ENCODE results near the gene LRFN5.

LRFN5 gene

DNA sequence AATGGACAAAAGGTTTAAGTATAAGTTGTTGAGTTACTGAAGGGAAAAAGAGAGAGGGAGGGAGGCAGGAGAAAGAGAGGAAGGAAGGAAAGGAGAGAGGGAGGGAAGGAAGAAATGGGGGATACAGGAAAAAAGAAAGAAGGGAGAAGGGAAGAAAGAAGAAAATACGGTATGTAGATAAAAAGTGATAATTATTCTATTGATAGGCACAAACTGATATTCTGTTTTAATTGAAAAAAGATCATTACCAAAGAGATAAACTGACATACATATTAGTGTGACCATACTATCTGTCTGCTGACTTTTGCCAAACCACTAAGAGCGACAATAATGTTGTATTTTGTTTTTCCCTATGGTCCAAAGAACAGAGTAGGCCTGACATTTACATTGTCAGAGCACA, 154.5 kb downstream of the LRFN5 start:
- no peak overlapping the region for H3K9ac ChIP-seq
- H3K27ac ChIP-seq: no peak overlapping the region
- H3K4me1 ChIP-seq (ENCODE audit: low read depth, poor library complexity, severe bottlenecking): no peaks in the 10 kb centered on the region
- no peak overlapping the region for H3K4me2 ChIP-seq
- no peaks in the 10 kb centered on the region for H3K79me2 ChIP-seq (ENCODE audit: insufficient read depth, low read depth)
- no peaks in the 10 kb centered on the region for H3K27me3 ChIP-seq (ENCODE audit: insufficient read depth, low read depth)
- no peaks in the 10 kb centered on the region for H3K36me3 ChIP-seq (ENCODE audit: insufficient read depth)
- TF ChIP-seq, protein P1, sequence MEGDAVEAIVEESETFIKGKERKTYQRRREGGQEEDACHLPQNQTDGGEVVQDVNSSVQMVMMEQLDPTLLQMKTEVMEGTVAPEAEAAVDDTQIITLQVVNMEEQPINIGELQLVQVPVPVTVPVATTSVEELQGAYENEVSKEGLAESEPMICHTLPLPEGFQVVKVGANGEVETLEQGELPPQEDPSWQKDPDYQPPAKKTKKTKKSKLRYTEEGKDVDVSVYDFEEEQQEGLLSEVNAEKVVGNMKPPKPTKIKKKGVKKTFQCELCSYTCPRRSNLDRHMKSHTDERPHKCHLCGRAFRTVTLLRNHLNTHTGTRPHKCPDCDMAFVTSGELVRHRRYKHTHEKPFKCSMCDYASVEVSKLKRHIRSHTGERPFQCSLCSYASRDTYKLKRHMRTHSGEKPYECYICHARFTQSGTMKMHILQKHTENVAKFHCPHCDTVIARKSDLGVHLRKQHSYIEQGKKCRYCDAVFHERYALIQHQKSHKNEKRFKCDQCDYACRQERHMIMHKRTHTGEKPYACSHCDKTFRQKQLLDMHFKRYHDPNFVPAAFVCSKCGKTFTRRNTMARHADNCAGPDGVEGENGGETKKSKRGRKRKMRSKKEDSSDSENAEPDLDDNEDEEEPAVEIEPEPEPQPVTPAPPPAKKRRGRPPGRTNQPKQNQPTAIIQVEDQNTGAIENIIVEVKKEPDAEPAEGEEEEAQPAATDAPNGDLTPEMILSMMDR (conservative IDR thresholded peaks at IDR 0.05; ENCODE audit: low read depth, low read length): no peak
- H4K20me1 ChIP-seq (ENCODE audit: insufficient read depth): no peaks in the 10 kb centered on the region
- no peak overlapping the region for H2AFZ ChIP-seq (ENCODE audit: low read depth)
- no peak overlapping the region for H3K4me3 ChIP-seq (IDR thresholded peaks at IDR 0.05; ENCODE audit: insufficient read depth, low read depth, low read length)

DNA sequence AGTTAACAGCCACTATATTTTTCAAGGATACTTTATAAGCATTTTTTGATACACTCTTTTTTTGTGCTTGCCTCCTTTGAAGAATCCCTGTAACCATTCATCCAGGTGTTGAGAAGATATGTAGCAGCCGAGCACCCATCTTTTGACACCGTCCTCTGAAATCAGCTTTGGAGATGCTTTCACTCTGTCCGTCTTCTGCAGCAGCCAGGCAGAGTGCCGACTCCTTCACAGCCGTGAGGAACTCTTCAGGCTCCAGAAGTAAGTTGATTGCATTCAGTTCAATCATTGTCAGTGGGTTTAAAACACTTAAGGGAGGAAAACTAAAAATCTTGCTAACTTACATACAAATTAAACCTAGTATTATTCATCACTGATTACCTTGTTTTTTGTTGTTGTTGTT, 160.1 kb downstream of the LRFN5 start:
- Histone ChIP-seq H3K9ac (no peak overlapping the region), H3K4me3 (IDR thresholded peaks at IDR 0.05; ENCODE audit: insufficient read depth, low read depth, low read length) (no peak overlapping the region), H4K20me1 (ENCODE audit: insufficient read depth) (no peaks in the 10 kb centered on the region), H3K36me3 (ENCODE audit: insufficient read depth) (no peaks in the 10 kb centered on the region), H2AFZ (ENCODE audit: low read depth) (no peak overlapping the region), H3K4me1 (ENCODE audit: low read depth, poor library complexity, severe bottlenecking) (no peaks in the 10 kb centered on the region), H3K27ac (no peak overlapping the region), H3K4me2 (no peak overlapping the region), H3K27me3 (ENCODE audit: insufficient read depth, low read depth) (no peaks in the 10 kb centered on the region), H3K79me2 (ENCODE audit: insufficient read depth, low read depth) (no peaks in the 10 kb centered on the region)
- TF ChIP-seq, protein P1 (conservative IDR thresholded peaks at IDR 0.05; ENCODE audit: low read depth, low read length): no peak

- no peak overlapping the region for H2AFZ ChIP-seq (ENCODE audit: low read depth)
- H3K4me2 ChIP-seq: no peak overlapping the region
- TF ChIP-seq, protein P1 (conservative IDR thresholded peaks at IDR 0.05; ENCODE audit: low read depth, low read length): no peak
- no peaks in the 10 kb centered on the region for H4K20me1 ChIP-seq (ENCODE audit: insufficient read depth)
- no peak overlapping the region for H3K9ac ChIP-seq
- H3K27ac ChIP-seq: no peak overlapping the region
- H3K36me3 ChIP-seq (ENCODE audit: insufficient read depth): no peaks in the 10 kb centered on the region
- H3K27me3 ChIP-seq (ENCODE audit: insufficient read depth, low read depth): no peaks in the 10 kb centered on the region
- H3K4me3 ChIP-seq (IDR thresholded peaks at IDR 0.05; ENCODE audit: insufficient read depth, low read depth, low read length): no peak overlapping the region
- no peaks in the 10 kb centered on the region for H3K4me1 ChIP-seq (ENCODE audit: low read depth, poor library complexity, severe bottlenecking)
- no peaks in the 10 kb centered on the region for H3K79me2 ChIP-seq (ENCODE audit: insufficient read depth, low read depth)
Observed at GRCh38 chr14:41773536-41774279, 167.0 kb downstream of the LRFN5 start.

- Histone ChIP-seq H2AFZ (ENCODE audit: low read depth) (no peak overlapping the region), H3K36me3 (ENCODE audit: insufficient read depth) (no peaks in the 10 kb centered on the region), H4K20me1 (ENCODE audit: insufficient read depth) (no peaks in the 10 kb centered on the region), H3K4me2 (no peak overlapping the region), H3K27ac (no peak overlapping the region), H3K79me2 (ENCODE audit: insufficient read depth, low read depth) (no peaks in the 10 kb centered on the region), H3K4me3 (IDR thresholded peaks at IDR 0.05; ENCODE audit: insufficient read depth, low read depth, low read length) (no peak overlapping the region), H3K27me3 (ENCODE audit: insufficient read depth, low read depth) (no peaks in the 10 kb centered on the region), H3K9ac (no peak overlapping the region), H3K4me1 (ENCODE audit: low read depth, poor library complexity, severe bottlenecking) (no peaks in the 10 kb centered on the region)
- TF ChIP-seq, protein P1 (conservative IDR thresholded peaks at IDR 0.05; ENCODE audit: low read depth, low read length): no peak
Observed at GRCh38 chr14:41782511-41782910, 175.8 kb downstream of the LRFN5 start.
